ENCODE measurements around the gene RYR1. TPM values are rescaled to one million over a fixed set of nuclear protein-coding genes. Genes with fewer than 3 reads are reported as not detected.
"Not testable (repeated sequence)": the region's sequence is repeated elsewhere in the genome, so short reads cannot be mapped to it uniquely, and the experiment has no call there.

The RYR1 gene
- total RNA-seq, 1 experiment from 2014 or later, result 4.1 TPM

GRCh38 chr19:38469151-38469550 is 35.7 kb downstream of the RYR1 start:
- Histone ChIP-seq H3K4me1 (ENCODE audit: control insufficient read depth in 1 of 2, insufficient read depth in 2 of 2, low read length in 2 of 2) (no peaks in the 10 kb centered on the region), H2AFZ (ENCODE audit: low read depth, low read length, poor library complexity, severe bottlenecking) (no peak overlapping the region), H3K9ac (ENCODE audit: low read length) (no peak overlapping the region), H3K27ac (ENCODE audit: low read depth, low read length) (no peak overlapping the region), H3K9me2 (ENCODE audit: insufficient read depth) (no peaks in the 10 kb centered on the region), H3K4me3 (replicated peaks in 1 of 2; ENCODE audit: low read depth in 1 of 2, low read length in 2 of 2) (no peak overlapping the region), H3K9me3 (ENCODE audit: control insufficient read depth in 1 of 2, insufficient read depth in 1 of 2, low read depth in 1 of 2, low read length in 2 of 2) (no peaks in the 10 kb centered on the region), H4K20me1 (ENCODE audit: insufficient read depth) (no peaks in the 10 kb centered on the region), H3K36me3 (ENCODE audit: control insufficient read depth in 1 of 2, insufficient read depth in 2 of 2, low read length in 2 of 2) (no peaks in the 10 kb centered on the region), H3K4me2 (ENCODE audit: low read length) (no peak overlapping the region), H3K27me3 (ENCODE audit: insufficient read depth, low read length) (peaks cover 8% of the 10 kb centered on the region; the same call in 1 of the 2 replicates), H3K79me2 (ENCODE audit: insufficient read depth, low read length) (no peaks in the 10 kb centered on the region)
- no peak for ATAC-seq
- CTCF ChIA-PET, result interaction anchor here (1.3 kb wide), 1 partner anchor 9 kb away, joined by 4 read pairs; no protein-coding TSS in a partner anchor
- DNase-seq (ENCODE audit: low read depth, low spot score), result no peak
- RAD21 ChIA-PET (ENCODE audit: low non-redundant PET in 1 of 2, low total read pairs in 2 of 2, uncharacterized antibody in 2 of 2, unreplicated experiment in 2 of 2), result no interaction called here
- TF ChIP-seq POLR2A (IDR thresholded peaks at IDR 0.05; ENCODE audit: borderline replicate concordance, extremely low read depth, insufficient read depth, insufficient read length), result no peak
- intact Hi-C loops (cut with micrococcal nuclease), result no loop called here
- POLR2A ChIA-PET, result no interaction called here
- no TSS peak for BruUV-seq (replicated peaks)

GRCh38 chr19:38470788-38471480 is 37.4 kb downstream of the RYR1 start:
- no peak for ATAC-seq
- no peak for TF ChIP-seq CEBPB (IDR thresholded peaks at IDR 0.05; ENCODE audit: low read depth)
- no peak for TF ChIP-seq FOSL1 (IDR thresholded peaks at IDR 0.05; ENCODE audit: low read depth)
- TF ChIP-seq EGR1 (IDR thresholded peaks at IDR 0.05; ENCODE audit: low read depth), result no peak
- no peak for TF ChIP-seq SRF (IDR thresholded peaks at IDR 0.05; ENCODE audit: low read depth)
- no peak for TF ChIP-seq ZFX (IDR thresholded peaks at IDR 0.05)
- TF ChIP-seq ELF1 (IDR thresholded peaks at IDR 0.05; ENCODE audit: borderline replicate concordance, low read depth), result no peak
- TF ChIP-seq EZH2 (IDR thresholded peaks at IDR 0.05), result no peak
- no peak for TF ChIP-seq CTCF (IDR thresholded peaks at IDR 0.05 in 2 of 3, conservative IDR thresholded peaks at IDR 0.05 in 1 of 3; ENCODE audit: borderline replicate concordance in 1 of 3, insufficient read depth in 1 of 3, low read depth in 2 of 3, low read length in 2 of 3)
- TF ChIP-seq YY1 (IDR thresholded peaks at IDR 0.05; ENCODE audit: extremely low read depth, insufficient replicate concordance, low read depth, low read length), result no peak
- TF ChIP-seq RAD21 (IDR thresholded peaks at IDR 0.05; ENCODE audit: low read depth), result no peak
- no peak for TF ChIP-seq MAX (IDR thresholded peaks at IDR 0.05)
- TF ChIP-seq CBX3 (IDR thresholded peaks at IDR 0.05; ENCODE audit: low read depth), result no peak
- BruUV-seq (replicated peaks), result no TSS peak
- Histone ChIP-seq H3K4me1 (ENCODE audit: control insufficient read depth in 1 of 2, insufficient read depth in 2 of 2, low read length in 2 of 2) (no peaks in the 10 kb centered on the region), H2AFZ (ENCODE audit: low read depth, low read length, poor library complexity, severe bottlenecking) (no peak overlapping the region), H4K20me1 (ENCODE audit: insufficient read depth) (no peaks in the 10 kb centered on the region), H3K27ac (ENCODE audit: low read depth, low read length) (no peak overlapping the region), H3K9ac (ENCODE audit: low read length) (no peak overlapping the region), H3K36me3 (ENCODE audit: control insufficient read depth in 1 of 2, insufficient read depth in 2 of 2, low read length in 2 of 2) (no peaks in the 10 kb centered on the region), H3K9me2 (ENCODE audit: insufficient read depth) (no peaks in the 10 kb centered on the region), H3K4me2 (ENCODE audit: low read length) (no peak overlapping the region), H3K79me2 (ENCODE audit: insufficient read depth, low read length) (no peaks in the 10 kb centered on the region), H3K4me3 (replicated peaks in 1 of 2; ENCODE audit: low read depth in 1 of 2, low read length in 2 of 2) (no peak overlapping the region), H3K27me3 (ENCODE audit: insufficient read depth, low read length) (peaks cover 8% of the 10 kb centered on the region; the same call in 1 of the 2 replicates), H3K9me3 (ENCODE audit: control insufficient read depth in 1 of 2, insufficient read depth in 1 of 2, low read depth in 1 of 2, low read length in 2 of 2) (no peaks in the 10 kb centered on the region)
- intact Hi-C loops (cut with micrococcal nuclease), result no loop called here
- POLR2A ChIA-PET, result no interaction called here
- no peak for DNase-seq (ENCODE audit: low read depth, low spot score)
- CTCF ChIA-PET, result interaction anchor here (1.3 kb wide), 1 partner anchor 8 kb away, joined by 4 read pairs; no protein-coding TSS in a partner anchor
- RAD21 ChIA-PET (ENCODE audit: low non-redundant PET in 1 of 2, low total read pairs in 2 of 2, uncharacterized antibody in 2 of 2, unreplicated experiment in 2 of 2), result no interaction called here

GRCh38 chr19:38472725-38473124 is 39.2 kb downstream of the RYR1 start:
- DNase-seq (ENCODE audit: low read depth, low spot score); H3K4me2 ChIP-seq (ENCODE audit: low read length); intact Hi-C loops (cut with micrococcal nuclease); H3K9me2 ChIP-seq (ENCODE audit: insufficient read depth); H3K79me2 ChIP-seq (ENCODE audit: insufficient read depth, low read length); H4K20me1 ChIP-seq (ENCODE audit: insufficient read depth); H3K9ac ChIP-seq (ENCODE audit: low read length); H3K27me3 ChIP-seq (ENCODE audit: insufficient read depth, low read length); H2AFZ ChIP-seq (ENCODE audit: low read depth, low read length, poor library complexity, severe bottlenecking); BruUV-seq (replicated peaks); RAD21 ChIA-PET (ENCODE audit: low non-redundant PET in 1 of 2, low total read pairs in 2 of 2, uncharacterized antibody in 2 of 2, unreplicated experiment in 2 of 2); CTCF ChIA-PET; POLR2A ChIA-PET; H3K27ac ChIP-seq (ENCODE audit: low read depth, low read length); H3K36me3 ChIP-seq (ENCODE audit: control insufficient read depth in 1 of 2, insufficient read depth in 2 of 2, low read length in 2 of 2); H3K4me1 ChIP-seq (ENCODE audit: control insufficient read depth in 1 of 2, insufficient read depth in 2 of 2, low read length in 2 of 2); H3K9me3 ChIP-seq (ENCODE audit: control insufficient read depth in 1 of 2, insufficient read depth in 1 of 2, low read depth in 1 of 2, low read length in 2 of 2); H3K4me3 ChIP-seq (replicated peaks in 1 of 2; ENCODE audit: low read depth in 1 of 2, low read length in 2 of 2); ATAC-seq: not testable (repeated sequence)

Measured in HCT116 (cell line).